ENCODE results near the gene ANKRD30A.

- no peak for TF ChIP-seq EZH2phosphoT487 (IDR thresholded peaks at IDR 0.05; ENCODE audit: borderline replicate concordance)
- TF ChIP-seq CTCF (conservative IDR thresholded peaks at IDR 0.05; ENCODE audit: low read length): no peak
These were observed 523 bp downstream of the ANKRD30A start for GRCh38 chr10:37125921-37126320.
